GM19239 (cell line): ENCODE results near the gene LEF1.

Experiments
- DNase-seq: peaks from one replicate; pipeline ENCODE4 v3.0.0; 2011; ENCODE audit warnings: low spot score; ENCODE audit not compliant: insufficient read length
- FAIRE-seq: peaks from 2 replicates; lab custom pipeline; 2011; peaks lifted over from hg19 to GRCh38; lab: Jason Lieb, UNC

Gene LEF1

GRCh38 chr4:108010167-108010566, 158.6 kb downstream of the LEF1 start:
- DNase-seq, result no peak
- FAIRE-seq, result no peak

GRCh38 chr4:108008721-108009120, 160.0 kb downstream of the LEF1 start:
- DNase-seq (no peak), FAIRE-seq (no peak)

GRCh38 chr4:108007984-108008383, 160.7 kb downstream of the LEF1 start:
- no peak for DNase-seq
- no peak for FAIRE-seq

- DNase-seq (no peak), FAIRE-seq (no peak)
These were observed 162.4 kb downstream of the LEF1 start for GRCh38 chr4:108006361-108006760.

GRCh38 chr4:108005807-108006206, 162.9 kb downstream of the LEF1 start:
- DNase-seq (no peak), FAIRE-seq (no peak)

- DNase-seq (no peak), FAIRE-seq (no peak)
These were observed 164.1 kb downstream of the LEF1 start for GRCh38 chr4:108004646-108005045.

GRCh38 chr4:108003982-108004515, 164.7 kb downstream of the LEF1 start:
- FAIRE-seq (no peak), DNase-seq (no peak)

- DNase-seq (no peak), FAIRE-seq (no peak)
These were observed 167.1 kb downstream of the LEF1 start for GRCh38 chr4:108001540-108002135.

GRCh38 chr4:107999932-108000539, 168.7 kb downstream of the LEF1 start:
- FAIRE-seq (no peak), DNase-seq (no peak)

- no peak for DNase-seq
- no peak for FAIRE-seq
These were observed 170.9 kb downstream of the LEF1 start for GRCh38 chr4:107997794-107998193.
